Natural killer cell (primary cell): ENCODE results near the gene THSD4. TPM values are rescaled to one million over a fixed set of nuclear protein-coding genes. Genes with fewer than 3 reads are reported as not detected.

Experiments used
- ATAC-seq, 3 donors: fragments of 150-1000 bp in 2 of 3; fragments of 200-7000 bp in 1 of 3; cut with Tn5 transposase; 1 replicate in 1 of 3; 2 replicates in 2 of 3; pipeline ENCODE4 v1.10.0; 2021; ENCODE audit warnings: mild to moderate bottlenecking in 2 of 3, moderate library complexity in 2 of 3
- DNase-seq, 2 donors: peaks; one replicate each; pipeline versions ENCODE4 v3.0.0 to v3.0.0-alpha.2; 2013 to 2021; ENCODE audit warnings: mixed read lengths in 1 of 2
- H3K27ac ChIP-seq: one replicate; pipeline ENCODE4 v1.5.1; 2013; ENCODE audit warnings: mild to moderate bottlenecking, low read length
- H3K27me3 ChIP-seq: one replicate; pipeline ENCODE4 v1.6.1; 2013; ENCODE audit warnings: low read length; ENCODE audit not compliant: control insufficient read depth, insufficient read depth
- H3K36me3 ChIP-seq: one replicate; pipeline ENCODE4 v1.6.1; 2013; ENCODE audit warnings: low read length; ENCODE audit not compliant: control insufficient read depth, insufficient read depth
- H3K4me1 ChIP-seq: one replicate; pipeline ENCODE4 v1.6.1; 2013; ENCODE audit warnings: low read length; ENCODE audit not compliant: control insufficient read depth, insufficient read depth
- H3K4me3 ChIP-seq: one replicate; pipeline ENCODE4 v1.5.1; 2013; ENCODE audit warnings: low read length
- H3K9me3 ChIP-seq: one replicate; pipeline ENCODE4 v1.6.1; 2013; ENCODE audit warnings: low read length; ENCODE audit not compliant: control insufficient read depth, insufficient read depth
- H3K27ac Mint-ChIP-seq, 2 donors: one replicate each; pipeline ENCODE4 v1.8.0; 2022; ENCODE audit warnings: mild to moderate bottlenecking in 2 of 2, mixed read lengths in 2 of 2, moderate library complexity in 1 of 2
- H3K27me3 Mint-ChIP-seq, 2 donors: one replicate each; pipeline ENCODE4 v1.8.0; 2022; ENCODE audit warnings: low read depth in 2 of 2, mixed read lengths in 2 of 2
- H3K36me3 Mint-ChIP-seq: one replicate; pipeline ENCODE4 v1.8.0; 2022; ENCODE audit warnings: mixed read lengths
- H3K4me1 Mint-ChIP-seq, 2 donors: one replicate each; pipeline ENCODE4 v1.8.0; 2022; ENCODE audit warnings: mixed read lengths in 2 of 2
- H3K4me3 Mint-ChIP-seq: one replicate; pipeline ENCODE4 v1.8.0; 2022; ENCODE audit warnings: mild to moderate bottlenecking, moderate library complexity, mixed read lengths
- H3K9me3 Mint-ChIP-seq, 2 donors: one replicate each; pipeline ENCODE4 v1.8.0; 2022; ENCODE audit warnings: mixed read lengths in 2 of 2
- WGBS: methylation state at CpG from one replicate; pipeline ENCODE4 v1.1.7; 2013; ENCODE audit warnings: missing lambda C conversion rate; ENCODE audit not compliant: insufficient coverage; 5-methylcytosine and 5-hydroxymethylcytosine counted together
- intact Hi-C: fragments of 100-400 bp; cut with micrococcal nuclease; formaldehyde crosslinking; loops from one replicate; pipeline ENCODE4 v1.14.2; 2022
- total RNA-seq, 4 donors: library from RNA; stranded (reverse); fragments of 120-200 nt in 1 of 4; gene quantifications; one replicate each; pipeline versions ENCODE4 v1.2.3 to v1.2.4, GENCODE V29; 2013 to 2022
- TF ChIP-seq, protein P1 (sequence below): fragments of 200-600 bp; IDR thresholded peaks from one replicate; pipeline ENCODE4 v1.8.0; 2022; ENCODE audit warnings: antibody characterized with exemption

THSD4 gene
- total RNA-seq, 3 donors from 2014 or later (not counting 1 experiment from before 2014, with no cell fraction given) = not detected

DNA sequence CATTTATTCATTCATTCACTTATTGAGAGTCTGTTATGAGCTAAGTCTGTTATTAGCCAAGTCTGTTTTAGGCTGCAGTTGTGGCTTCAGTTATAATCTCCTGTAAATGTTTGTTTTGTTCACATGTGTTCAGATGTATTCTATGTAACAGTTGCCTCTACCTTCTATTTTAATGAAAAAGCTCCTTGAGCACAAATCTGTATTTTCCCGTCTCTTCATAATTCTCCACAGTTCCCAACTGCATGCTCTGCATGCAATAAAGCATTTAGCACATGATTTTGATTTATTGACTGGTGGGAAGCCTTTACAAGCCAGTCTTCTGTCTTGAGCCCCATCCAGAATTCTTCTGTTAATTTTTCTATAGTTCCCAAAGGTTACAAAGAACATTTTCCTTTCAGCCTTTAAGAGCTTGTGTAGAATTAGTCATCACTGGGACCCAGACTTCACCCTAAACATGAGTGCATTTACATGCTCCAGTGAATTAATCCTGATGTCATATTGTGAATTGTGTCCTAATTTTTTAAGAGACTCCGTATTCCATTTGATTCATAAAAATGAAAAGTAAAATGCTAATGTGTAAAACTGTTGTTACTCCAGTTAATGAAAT is 572.7 kb downstream of the THSD4 start:
- no peaks in the 10 kb centered on the region for H3K4me1 ChIP-seq
- no peaks in the 10 kb centered on the region for H3K9me3 ChIP-seq
- Mint-ChIP-seq H3K4me1 (no peaks in the 10 kb centered on the region), H3K36me3 (no peaks in the 10 kb centered on the region), H3K27me3 (peaks cover 34 to 49% of the 10 kb centered on the region in 2 donors), H3K9me3 (no peaks in the 10 kb centered on the region), H3K27ac (no peak overlapping the region), H3K4me3 (no peak overlapping the region)
- ATAC-seq = no peak
- intact Hi-C loops = no loop called here
- no peak overlapping the region for H3K4me3 ChIP-seq
- TF ChIP-seq, protein P1, sequence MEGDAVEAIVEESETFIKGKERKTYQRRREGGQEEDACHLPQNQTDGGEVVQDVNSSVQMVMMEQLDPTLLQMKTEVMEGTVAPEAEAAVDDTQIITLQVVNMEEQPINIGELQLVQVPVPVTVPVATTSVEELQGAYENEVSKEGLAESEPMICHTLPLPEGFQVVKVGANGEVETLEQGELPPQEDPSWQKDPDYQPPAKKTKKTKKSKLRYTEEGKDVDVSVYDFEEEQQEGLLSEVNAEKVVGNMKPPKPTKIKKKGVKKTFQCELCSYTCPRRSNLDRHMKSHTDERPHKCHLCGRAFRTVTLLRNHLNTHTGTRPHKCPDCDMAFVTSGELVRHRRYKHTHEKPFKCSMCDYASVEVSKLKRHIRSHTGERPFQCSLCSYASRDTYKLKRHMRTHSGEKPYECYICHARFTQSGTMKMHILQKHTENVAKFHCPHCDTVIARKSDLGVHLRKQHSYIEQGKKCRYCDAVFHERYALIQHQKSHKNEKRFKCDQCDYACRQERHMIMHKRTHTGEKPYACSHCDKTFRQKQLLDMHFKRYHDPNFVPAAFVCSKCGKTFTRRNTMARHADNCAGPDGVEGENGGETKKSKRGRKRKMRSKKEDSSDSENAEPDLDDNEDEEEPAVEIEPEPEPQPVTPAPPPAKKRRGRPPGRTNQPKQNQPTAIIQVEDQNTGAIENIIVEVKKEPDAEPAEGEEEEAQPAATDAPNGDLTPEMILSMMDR = no peak
- H3K27ac ChIP-seq = no peak overlapping the region
- DNase-seq = no peak
- 100% methylated on average over 1 of the region's 2 CpGs for WGBS
- H3K36me3 ChIP-seq = no peaks in the 10 kb centered on the region
- H3K27me3 ChIP-seq = no peaks in the 10 kb centered on the region

DNA sequence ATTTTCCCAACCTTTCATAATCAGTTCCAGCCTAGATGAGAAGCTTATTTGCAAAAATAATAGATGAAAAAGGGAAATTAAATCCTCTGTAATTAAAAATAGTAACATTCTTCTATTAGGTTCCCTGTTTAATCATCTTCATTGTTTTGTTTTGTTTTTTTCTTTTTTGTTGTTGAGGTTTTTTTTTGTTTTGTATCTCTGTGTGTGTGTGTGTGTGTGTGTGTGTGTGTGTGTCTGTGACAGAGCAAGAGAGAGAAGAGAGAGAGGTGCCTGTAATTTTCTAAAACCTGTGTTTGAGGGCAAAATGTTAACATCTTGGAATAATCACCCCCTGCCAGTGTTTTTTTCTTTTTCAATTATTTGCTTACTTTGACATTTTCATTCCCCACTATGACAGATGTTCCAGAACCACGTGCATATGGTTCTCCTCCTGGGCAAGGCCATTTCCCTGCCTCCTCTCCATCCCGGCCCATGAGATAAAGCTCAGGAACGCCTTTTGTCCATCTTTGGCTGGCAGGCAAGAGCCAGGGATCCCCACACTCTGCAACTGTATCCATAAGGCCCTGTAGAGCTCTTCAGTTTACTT is 573.3 kb downstream of the THSD4 start:
- H3K4me3 Mint-ChIP-seq = no peak overlapping the region
- Histone ChIP-seq H3K9me3 (no peaks in the 10 kb centered on the region), H3K27ac (no peak overlapping the region), H3K36me3 (no peaks in the 10 kb centered on the region), H3K27me3 (no peaks in the 10 kb centered on the region), H3K4me1 (no peaks in the 10 kb centered on the region), H3K4me3 (no peak overlapping the region)
- TF ChIP-seq, protein P1 = no peak
- intact Hi-C loops = no loop called here
- H3K9me3 Mint-ChIP-seq = no peaks in the 10 kb centered on the region
- WGBS = 82% methylated on average over 3 of the region's 3 CpGs
- H3K4me1 Mint-ChIP-seq = no peaks in the 10 kb centered on the region
- H3K36me3 Mint-ChIP-seq = no peaks in the 10 kb centered on the region
- no peak for ATAC-seq
- DNase-seq = no peak
- H3K27me3 Mint-ChIP-seq = peaks cover 34 to 44% of the 10 kb centered on the region in 2 donors
- no peak overlapping the region for H3K27ac Mint-ChIP-seq

DNA sequence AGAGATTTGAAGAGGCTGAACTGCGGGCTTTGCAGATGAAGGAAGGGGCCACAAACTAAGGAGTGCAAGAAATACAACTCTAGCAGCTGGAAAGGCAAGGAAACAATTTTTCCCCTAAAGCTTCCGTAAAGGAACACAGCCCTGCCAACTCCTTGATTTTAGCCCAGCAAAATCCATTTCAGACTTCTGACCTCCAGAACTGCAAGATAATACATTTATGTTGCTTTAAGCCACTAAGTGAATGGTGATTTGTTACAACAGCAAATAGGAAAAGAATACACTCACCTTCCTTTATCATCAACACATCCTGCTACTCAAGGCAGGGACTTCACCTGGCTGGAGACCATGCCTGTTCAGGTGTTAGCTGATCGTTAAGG is 575.8 kb downstream of the THSD4 start:
- ATAC-seq = no peak
- Histone ChIP-seq H3K9me3 (no peaks in the 10 kb centered on the region), H3K36me3 (no peaks in the 10 kb centered on the region), H3K27me3 (no peaks in the 10 kb centered on the region), H3K27ac (no peak overlapping the region), H3K4me3 (no peak overlapping the region), H3K4me1 (no peaks in the 10 kb centered on the region)
- Mint-ChIP-seq H3K9me3 (no peaks in the 10 kb centered on the region), H3K36me3 (no peaks in the 10 kb centered on the region), H3K27me3 (peaks cover 39 to 44% of the 10 kb centered on the region in 2 donors), H3K4me1 (no peaks in the 10 kb centered on the region), H3K4me3 (no peak overlapping the region), H3K27ac (no peak overlapping the region)
- intact Hi-C loops = no loop called here
- DNase-seq = no peak
- WGBS = 95% methylated on average over 3 of the region's 3 CpGs
- TF ChIP-seq, protein P1 = no peak
